ENCODE results near the gene EIF2S2.
A peak's percentile ranks its signal among the peaks of the same experiment; 100 is the strongest.

The EIF2S2 gene

GRCh38 chr20:34085544-34086040 is 26.5 kb downstream of the EIF2S2 start:
- no peak for DNase-seq

GRCh38 chr20:34084227-34084923 is 27.7 kb downstream of the EIF2S2 start:
- DNase-seq: no peak

DNA sequence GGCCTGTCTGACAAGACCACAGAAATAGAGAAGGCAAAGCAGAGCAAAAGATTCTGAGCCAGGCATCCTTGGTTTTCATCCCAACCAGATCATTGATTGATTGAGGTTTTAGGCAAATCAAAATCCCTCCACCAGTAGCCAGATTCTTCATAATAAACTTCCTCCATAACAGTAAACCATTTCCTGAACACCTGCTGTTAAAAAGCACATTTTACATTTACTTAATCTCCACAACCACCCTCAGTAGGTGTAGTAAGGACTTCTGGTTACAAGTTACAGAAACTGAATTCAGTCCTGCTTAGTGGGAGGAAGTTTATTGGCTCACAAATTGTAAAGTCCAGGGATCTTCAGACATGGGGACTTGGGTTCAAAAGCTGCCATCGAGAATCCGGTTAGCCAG is 28.3 kb downstream of the EIF2S2 start:
- no peak for DNase-seq

GRCh38 chr20:34083137-34083536 is 28.9 kb downstream of the EIF2S2 start:
- DNase-seq: no peak

DNA sequence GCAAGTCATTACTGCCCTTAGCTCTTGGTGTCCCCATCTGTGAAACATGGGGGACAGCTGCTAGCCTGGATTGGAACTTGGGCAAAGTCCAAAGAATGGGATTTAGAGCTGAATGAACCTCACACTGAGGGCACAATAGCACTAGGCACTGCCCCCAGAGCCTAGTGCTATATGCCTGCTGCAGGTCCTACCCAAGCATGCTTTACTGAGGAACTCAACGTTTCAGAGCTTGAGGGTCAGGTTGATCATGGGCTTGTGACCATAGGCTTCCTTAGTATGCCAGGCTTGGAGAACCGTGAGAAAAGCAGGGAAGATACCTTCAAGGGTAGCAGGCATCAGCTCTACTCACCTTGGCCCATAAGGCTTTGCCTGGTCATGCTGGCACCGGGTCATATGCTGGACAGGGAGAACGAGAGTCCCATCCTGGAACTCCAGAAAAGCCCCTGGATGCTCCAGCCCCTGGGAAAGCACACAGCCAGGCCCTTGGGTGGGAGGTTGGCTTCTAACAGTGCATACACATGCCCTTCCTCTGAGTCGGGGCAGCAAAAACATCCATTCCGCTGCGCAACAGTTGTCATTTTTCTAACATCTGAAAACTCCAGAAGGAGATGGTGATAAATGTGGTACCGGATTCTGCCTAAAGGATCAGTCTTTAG is 29.7 kb downstream of the EIF2S2 start:
- no peak for DNase-seq

- no peak for DNase-seq
These were observed 32.2 kb downstream of the EIF2S2 start for GRCh38 chr20:34079818-34080217.

GRCh38 chr20:34078540-34078939 is 33.5 kb downstream of the EIF2S2 start:
- no peak for DNase-seq

DNA sequence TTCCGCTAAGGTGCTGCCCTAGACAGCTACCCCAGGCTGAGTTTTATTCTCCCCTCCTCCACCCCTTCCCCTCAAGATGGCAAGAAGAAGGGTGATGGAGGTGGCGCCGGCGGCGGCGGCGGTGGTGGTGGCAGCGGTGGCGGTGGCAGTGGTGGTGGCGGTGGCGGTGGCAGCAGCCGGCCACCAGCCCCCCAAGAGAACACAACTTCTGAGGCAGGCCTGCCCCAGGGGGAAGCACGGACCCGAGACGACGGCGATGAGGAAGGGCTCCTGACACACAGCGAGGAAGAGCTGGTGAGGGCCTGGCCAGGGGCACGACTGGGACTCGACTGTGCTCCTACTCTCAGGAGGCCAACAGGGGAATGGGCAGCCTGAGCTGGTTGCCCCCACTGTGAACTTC is 35.1 kb downstream of the EIF2S2 start:
- DNase-seq: no peak

DNA sequence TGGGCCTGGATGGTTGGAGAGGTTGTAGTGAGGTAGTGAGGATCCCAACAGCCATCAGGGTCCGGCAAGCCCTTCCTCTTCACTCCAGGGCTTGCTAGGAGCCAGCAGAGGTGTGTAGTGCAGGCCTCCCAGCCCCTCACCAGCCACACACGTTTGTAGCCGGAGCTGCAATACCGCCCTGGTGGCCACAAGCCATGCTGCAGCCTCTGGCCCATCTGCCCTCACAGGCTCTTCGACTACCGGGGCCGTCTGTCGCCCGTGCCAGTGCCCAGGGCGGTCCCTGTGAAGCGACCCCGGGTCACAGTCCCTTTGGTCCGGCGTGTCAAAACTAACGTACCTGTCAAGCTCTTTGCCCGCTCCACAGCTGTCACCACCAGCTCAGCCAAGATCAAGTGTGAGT is 36.4 kb downstream of the EIF2S2 start:
- no peak for DNase-seq

- no peak for DNase-seq
These were observed 37.8 kb downstream of the EIF2S2 start for GRCh38 chr20:34074101-34074760.

DNA sequence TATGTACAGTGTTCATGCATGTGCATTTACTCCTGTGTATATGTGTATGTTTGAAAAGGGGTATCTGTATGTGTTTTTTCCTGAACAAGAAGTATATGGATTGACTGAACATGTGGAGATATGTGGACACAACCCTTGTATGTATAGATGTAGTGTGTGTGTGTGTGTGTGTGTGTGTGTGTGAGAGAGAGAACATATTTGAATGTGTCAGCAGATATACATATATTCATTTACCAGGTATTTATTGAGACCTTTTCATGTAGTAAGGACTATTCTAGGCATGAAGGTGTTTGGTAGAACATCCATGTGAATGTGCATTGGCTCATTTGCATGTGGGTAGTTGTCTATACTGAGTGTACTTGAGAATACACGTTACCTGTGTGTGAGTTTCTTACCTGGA is 39.3 kb downstream of the EIF2S2 start:
- DNase-seq: no peak

GRCh38 chr20:34072076-34072475 is 40.0 kb downstream of the EIF2S2 start:
- no peak for DNase-seq

DNA sequence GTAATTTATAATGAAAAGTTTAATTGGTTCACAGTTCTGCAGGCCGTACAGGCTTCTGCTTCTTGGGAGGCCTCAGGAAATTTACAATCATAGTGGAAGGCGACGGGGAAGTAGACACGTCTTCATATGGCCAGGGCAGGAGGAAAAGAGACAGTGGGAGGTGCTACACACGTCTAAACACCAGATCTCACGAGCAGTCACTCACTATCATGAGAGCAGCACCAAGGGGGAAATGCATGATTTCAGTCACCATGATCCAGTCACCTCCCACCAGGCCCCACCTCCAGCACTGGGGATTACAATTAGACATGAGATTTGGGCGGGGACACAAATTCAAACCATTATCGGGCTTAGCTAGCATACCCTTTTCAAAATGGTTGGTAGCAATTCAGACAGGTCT is 41.2 kb downstream of the EIF2S2 start:
- no peak for DNase-seq

DNA sequence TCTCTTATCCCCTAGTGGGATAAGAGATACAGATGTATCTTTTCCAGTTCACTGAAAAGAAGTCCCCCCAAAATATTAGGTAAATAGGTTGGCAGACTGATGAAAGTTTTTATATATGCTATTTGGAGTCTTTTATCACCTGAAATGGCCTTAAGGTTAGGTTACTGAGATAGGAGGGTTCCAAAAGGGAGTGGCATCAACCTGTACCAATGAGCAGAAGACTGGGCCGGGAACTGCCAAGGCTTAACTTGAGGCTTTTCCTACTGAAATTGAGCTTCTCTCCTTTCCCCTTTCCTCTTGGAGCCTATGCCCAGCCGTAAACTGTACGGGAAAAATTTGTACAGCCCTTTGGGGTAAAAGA is 42.0 kb downstream of the EIF2S2 start:
- DNase-seq: no peak

DNA sequence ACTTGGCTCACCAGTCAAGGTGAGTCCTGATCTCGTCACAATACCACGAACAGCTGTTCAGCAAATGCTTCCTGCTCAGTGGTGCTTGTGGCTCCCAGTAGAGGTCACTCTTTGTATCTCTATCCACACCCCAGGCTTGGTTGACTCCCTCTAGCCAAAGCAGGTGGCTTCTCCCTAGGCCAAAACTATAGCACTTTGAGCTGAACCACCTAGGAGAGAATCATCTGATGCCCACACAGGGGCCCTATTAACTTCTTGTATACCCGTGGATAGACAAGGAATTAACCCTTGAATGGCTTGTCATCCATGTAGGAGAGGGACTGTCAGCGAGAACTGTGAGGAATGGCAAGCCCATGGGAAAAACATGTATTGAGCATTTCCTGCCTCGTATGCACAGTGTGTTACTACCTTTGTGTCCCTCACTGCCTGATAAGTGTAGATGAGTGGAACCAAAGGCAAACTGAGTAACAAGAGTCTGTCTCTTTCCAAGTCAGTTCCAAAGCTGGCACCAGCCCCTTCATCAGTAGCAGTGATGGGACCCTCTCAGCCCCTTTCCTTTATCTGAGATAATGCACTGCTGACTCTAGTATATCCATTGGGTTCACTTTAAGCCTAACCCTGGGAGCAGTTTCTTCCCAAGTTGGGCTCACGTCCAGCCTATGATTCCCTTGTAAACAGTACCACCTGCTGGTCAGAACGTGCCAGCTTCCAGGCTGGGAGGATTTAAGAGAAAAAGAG is 42.5 kb downstream of the EIF2S2 start:
- DNase-seq: peak; percentile 59

GRCh38 chr20:34068001-34068400 is 44.0 kb downstream of the EIF2S2 start:
- DNase-seq: no peak

- DNase-seq: no peak
These were observed 45.5 kb downstream of the EIF2S2 start for GRCh38 chr20:34066476-34067090.

GRCh38 chr20:34065260-34065659 is 46.8 kb downstream of the EIF2S2 start:
- no peak for DNase-seq

- no peak for DNase-seq
These were observed 47.8 kb downstream of the EIF2S2 start for GRCh38 chr20:34064286-34064685.

DNA sequence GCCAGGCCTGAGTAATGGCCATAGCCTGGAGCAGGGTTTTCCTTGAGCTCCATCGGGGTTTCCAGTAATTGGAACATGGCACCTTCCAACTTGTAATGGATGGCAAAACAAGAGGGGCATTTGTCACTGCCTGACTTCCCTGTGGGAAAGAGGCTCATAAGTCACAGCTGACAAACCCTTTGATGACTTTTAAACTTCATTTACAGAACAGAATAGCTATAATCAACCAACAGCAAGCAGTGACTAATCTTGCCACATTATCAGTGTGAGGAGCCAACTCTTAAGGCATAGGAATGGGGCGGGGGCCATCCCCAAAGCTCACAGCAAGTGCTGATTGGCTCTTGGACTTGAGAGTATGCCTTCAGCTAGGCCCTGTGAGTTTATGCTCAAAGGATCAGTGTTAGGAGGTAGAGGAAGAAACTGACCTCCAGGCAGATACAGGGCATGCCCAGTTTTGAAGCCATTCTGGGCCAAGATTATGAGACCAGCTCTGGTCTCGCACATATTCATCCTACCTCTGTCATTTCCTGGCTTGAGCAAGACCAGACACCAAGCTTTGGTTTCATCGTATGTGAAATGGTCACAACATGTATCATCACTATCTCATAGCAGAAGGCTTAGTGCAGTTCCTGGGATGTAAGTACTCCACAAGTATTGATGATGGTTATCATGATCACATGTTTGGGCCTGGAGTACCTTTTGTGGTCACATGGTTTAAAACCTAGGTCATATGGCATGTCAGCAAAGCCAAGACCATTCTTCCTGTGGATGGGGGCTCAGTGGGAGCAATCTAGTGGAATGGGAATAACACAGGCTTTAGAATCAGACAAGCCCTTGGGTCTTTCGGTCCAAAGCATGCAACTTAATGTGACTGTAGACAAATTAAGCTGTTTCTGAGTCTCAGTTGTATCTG is 49.2 kb downstream of the EIF2S2 start:
- no peak for DNase-seq

GRCh38 chr20:34061695-34062094 is 50.3 kb downstream of the EIF2S2 start:
- no peak for DNase-seq

DNA sequence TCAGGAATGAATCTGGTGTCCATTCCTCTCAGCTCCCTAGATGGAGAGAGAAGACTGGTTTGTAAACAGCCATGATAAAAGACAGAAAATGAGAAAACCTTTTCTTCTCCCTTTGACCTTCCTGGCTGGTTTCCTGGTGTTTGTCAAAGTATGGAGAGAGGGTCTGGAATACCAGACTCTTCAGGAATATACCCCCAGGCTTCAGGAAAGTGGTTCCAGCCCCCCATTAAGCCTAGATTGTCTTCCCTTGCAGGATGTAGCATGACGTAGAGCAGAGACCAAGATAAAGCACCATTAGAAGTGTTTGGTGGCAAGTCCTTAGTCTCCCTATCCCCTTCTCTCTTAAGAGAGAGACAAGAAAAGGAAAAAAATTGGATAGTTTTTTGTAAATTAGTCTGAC is 51.1 kb downstream of the EIF2S2 start:
- DNase-seq: no peak

All from CD4-positive, alpha-beta T cell treated with Interleukin-4 for 4 hours (primary cell).